HEK293T (cell line): Measurements from ENCODE around the gene PLS1.

Experiments
- ELF4 ChIP-seq: fragments of 450-650 bp; IDR thresholded peaks from 2 replicates; pipeline ENCODE4 v1.6.1; 2017; ENCODE audit warnings: antibody characterized with exemption
- FOXK2 ChIP-seq: fragments of 450-650 bp; IDR thresholded peaks from 2 replicates; pipeline ENCODE4 v1.6.1; 2016; ENCODE audit warnings: mild to moderate bottlenecking
- LEF1 ChIP-seq: fragments of 450-650 bp; IDR thresholded peaks from 2 replicates; pipeline ENCODE4 v1.6.1; 2017; ENCODE audit warnings: mild to moderate bottlenecking, borderline replicate concordance
- PKNOX1 ChIP-seq: fragments of 450-650 bp; IDR thresholded peaks from 2 replicates; pipeline ENCODE4 v1.6.1; 2016
- SUZ12 ChIP-seq: fragments of 450-650 bp; IDR thresholded peaks from 2 replicates; pipeline ENCODE4 v1.6.1; 2016; ENCODE audit warnings: mild to moderate bottlenecking
- TARDBP ChIP-seq: fragments of 450-650 bp; IDR thresholded peaks from 2 replicates; pipeline ENCODE4 v1.6.1; 2016
- ZNF384 ChIP-seq: fragments of 450-650 bp; IDR thresholded peaks from 2 replicates; pipeline ENCODE4 v1.6.1; 2016

DNA sequence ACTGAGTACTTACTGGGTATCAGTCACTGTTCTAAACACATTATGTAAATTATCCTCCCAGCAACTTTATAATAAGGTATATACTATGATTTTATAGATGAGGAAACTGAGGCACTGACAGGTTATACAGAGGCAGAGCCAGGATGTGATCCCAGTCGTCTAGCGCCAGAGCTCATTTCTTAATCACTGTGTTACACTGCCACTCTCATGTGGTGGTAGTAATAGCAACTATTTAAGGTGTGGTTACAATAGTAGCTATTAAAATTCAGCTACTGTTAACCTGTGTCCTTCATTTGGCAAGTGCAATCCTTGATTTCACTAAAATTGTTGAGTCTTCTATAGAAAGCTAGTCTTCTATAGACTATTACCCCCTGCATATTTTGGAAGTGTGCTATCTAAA lies 84.5 kb downstream of the PLS1 start:
- TF ChIP-seq PKNOX1 = no peak
- no peak for TF ChIP-seq SUZ12
- no peak for TF ChIP-seq ZNF384
- TF ChIP-seq FOXK2 = no peak
- TF ChIP-seq LEF1 = no peak
- TF ChIP-seq ELF4 = no peak
- no peak for TF ChIP-seq TARDBP
